Tibial nerve (tissue), 3 donors: ENCODE measurements around the gene ANKS6.

ENCODE experiments used
- CTCF ChIP-seq, 5 experiments: fragments of 200-600 bp in 3 of 5; fragments of 450-650 bp in 2 of 5; sonication (generic) in 3 of 5; IDR thresholded peaks; one replicate each; pipeline ENCODE4 v1.5.1; 2016 to 2019; ENCODE audit warnings: antibody characterized with exemption in 5 of 5, mild to moderate bottlenecking in 3 of 5, moderate library complexity in 2 of 5
- POLR2A ChIP-seq, 2 donors: fragments of 450-650 bp; IDR thresholded peaks; one replicate each; pipeline ENCODE4 v1.6.1; 2017; ENCODE audit warnings: antibody characterized with exemption in 2 of 2, mild to moderate bottlenecking in 2 of 2, moderate library complexity in 2 of 2

GRCh38 chr9:98834386-98834785 lies 38.0 kb upstream of the ANKS6 start:
- TF ChIP-seq CTCF (IDR thresholded peaks at IDR 0.05) = no peak
- no peak for TF ChIP-seq POLR2A (IDR thresholded peaks at IDR 0.05)
